GM18520 (cell line): ENCODE results near the gene HIVEP1.
A peak's percentile ranks its signal among the peaks of the same experiment; 100 is the strongest.

Experiments
- ATAC-seq: cut with Tn5 transposase; IDR thresholded peaks from one replicate; pipeline ENCODE4 v1.9.1; 2021; ENCODE audit not compliant: unreplicated experiment

The HIVEP1 gene

DNA sequence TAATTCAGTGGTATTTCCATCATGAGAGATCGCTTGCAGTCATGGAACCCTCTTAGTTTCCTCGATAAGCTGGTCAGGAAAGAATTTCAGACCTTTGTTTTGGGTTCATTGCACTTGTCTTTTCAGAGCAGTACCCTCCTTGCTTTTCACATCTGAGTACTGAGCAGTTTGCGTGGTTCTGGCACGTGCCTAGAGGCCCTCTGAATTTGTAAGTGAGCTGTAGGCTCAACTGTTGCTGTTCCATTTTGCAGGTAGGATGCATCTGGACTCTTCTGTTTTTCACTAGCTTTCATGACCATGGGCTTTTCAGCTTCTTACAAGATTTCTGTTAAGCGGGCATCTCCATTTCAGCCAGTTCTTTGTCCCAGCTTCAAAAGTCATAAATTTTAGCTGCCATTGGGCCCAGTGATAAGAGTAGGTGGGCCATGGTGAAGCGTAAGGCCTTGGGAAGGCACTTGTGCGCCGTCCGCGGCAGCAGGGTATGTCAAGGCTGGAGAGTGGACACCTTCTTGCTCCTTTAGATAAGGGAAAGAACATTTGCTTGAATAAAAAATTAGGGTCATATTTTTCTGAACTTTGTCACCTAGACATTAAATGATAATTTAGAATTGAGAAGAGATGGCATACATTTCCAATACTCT, 35.8 kb downstream of the HIVEP1 start:
- ATAC-seq: no peak

DNA sequence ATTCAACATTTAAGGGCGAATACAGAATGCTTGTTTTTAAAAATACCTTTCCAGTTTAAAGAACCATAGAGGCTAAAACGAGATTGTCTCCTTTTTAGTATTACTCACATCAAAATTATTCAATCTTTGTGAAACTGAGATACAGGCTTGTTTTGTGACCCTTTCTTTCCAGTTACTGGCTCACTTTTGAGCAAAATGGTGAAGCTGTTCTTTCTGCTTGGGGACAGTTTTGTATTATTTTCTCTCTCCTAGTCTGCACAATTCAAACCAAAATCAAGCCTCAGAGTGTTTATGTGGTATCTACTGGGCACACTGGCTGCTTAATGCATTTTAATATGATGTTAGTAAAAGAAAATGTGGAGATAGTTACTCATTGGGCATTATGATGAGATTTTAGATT, 36.5 kb downstream of the HIVEP1 start:
- ATAC-seq: no peak

DNA sequence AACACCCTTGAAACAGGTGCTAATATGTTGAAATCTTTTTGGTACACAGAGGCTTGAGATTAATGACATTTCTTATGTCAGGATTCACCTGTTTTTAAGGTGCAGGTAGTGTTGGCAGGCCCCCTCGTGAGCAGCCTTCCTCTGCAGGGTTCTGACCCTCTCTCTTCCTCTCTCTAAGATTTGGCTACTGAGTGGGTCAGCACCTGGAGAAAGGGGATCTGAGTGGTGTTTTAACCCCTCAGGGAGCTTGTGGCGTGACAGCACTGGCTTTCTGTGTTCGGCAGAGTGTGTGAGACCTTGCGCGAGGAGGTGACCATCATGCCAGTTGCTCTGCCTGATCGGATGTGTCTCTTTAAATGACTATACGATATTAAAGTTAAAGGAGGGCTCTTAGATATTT, 37.1 kb downstream of the HIVEP1 start:
- ATAC-seq: peak; percentile 25

DNA sequence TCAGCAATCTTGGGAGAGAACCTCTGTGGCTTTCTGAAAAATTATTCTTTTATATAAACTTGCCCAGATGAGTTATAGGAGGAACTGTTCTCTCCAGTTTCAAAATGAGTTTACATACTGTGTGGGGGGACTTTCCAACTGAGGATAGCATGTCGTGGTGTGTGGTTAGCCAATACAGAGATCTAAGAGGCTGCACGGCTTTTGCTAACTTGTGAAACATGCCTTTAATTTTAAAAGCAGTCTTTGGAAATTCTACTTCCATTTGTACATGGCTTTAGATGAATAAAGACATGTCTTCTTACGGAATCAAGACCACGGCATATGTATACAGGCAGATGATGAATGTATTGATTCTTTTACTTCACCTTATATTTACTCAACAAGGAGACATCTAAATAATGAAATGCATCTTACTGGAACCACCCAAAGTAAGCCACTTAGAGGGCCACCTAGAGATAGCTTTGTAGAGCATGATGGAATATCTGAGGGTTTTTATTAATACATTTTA, 39.8 kb downstream of the HIVEP1 start:
- ATAC-seq: peak; percentile 53

DNA sequence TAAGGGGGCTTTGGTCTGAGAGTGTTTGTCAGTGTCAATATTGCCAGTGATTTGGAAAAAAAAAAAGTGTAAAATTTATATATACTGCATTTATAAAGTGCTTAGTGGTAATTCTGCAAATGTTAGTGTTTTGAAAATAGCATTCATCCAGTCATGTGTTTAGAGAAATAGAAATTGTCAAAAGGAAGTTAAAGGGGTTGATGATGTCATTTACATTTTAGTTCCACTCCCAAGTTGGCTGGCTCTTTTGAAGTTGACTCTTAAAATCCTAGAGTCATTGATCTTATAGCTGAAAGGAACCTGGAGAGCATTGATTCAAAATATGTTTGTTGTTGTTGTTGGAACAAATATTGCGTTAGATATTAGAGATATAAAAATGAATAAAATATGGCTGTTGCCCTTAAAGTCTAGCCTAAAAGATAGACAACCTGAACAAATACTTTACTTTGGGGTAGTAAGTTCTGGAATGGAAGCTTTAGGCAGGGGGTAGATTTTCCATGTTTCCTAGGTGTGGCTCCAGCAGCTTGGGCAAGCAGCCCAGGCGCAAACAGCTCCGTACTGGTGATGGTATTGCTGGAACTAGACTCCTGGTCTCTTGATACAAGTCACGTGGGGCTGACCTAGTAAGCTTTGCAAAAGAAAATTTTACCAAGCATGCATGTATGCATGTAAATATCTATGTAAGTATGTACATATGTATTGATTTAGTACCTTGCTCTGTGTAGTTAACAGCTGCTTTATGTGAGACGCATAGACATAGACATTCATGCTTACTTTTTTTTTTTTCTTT, 46.3 kb downstream of the HIVEP1 start:
- no peak for ATAC-seq

DNA sequence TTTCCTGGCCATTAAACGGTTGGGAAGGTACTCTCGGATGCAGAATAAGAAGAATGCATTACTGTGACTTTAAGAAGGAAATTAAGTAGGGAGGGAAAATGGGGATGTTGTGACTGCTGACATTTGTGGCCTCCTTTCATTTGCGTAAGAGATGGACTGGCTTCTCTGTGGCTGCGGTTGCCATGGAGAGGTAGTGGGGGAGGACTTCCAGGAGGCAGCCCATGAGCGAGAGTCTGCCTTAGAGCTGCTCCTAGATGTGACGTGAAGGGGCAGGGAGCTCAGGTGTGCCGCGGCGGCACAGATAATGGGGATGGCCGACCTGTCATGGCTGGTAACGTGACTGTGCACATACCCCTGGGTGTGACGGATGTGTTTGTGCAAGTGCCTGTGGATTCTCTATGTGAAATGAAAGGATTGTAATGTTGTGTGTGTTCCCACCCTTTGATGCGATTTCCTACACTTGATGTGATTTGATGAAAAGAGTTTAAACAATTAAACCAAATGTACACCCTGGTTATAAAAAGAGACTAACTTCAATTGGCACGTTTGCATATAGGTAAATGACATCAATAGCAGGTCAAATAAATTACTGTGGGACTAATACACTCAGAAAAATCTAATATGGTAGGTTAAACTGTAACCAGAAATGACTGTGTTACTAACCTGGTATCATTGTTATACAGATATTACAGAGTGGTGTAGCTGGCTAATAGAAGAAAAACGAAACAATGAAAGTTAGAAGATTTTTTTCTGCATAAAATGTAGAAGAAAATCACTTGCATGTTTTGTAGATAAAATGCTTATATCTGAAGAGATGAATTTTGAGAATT, 48.9 kb downstream of the HIVEP1 start:
- ATAC-seq: peak; percentile 71

DNA sequence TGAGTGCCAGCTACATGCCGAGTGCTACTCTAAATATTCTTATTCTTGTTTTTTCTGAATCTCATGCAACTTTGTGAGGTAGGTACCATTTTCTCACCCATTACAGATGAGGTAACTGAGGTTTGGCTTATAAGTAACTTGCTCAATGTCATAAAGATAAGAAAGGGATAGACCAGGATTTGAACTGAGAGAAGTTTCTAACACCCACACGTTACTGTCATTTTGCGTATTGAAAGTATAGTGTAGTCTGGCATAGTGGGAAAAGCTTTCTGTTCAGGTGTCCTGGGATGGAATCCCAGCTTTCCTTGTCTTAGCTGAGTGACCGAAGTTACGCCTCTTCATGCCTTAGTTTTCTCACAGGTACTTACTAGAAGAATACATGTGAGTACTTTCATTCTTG, 50.5 kb downstream of the HIVEP1 start:
- no peak for ATAC-seq

DNA sequence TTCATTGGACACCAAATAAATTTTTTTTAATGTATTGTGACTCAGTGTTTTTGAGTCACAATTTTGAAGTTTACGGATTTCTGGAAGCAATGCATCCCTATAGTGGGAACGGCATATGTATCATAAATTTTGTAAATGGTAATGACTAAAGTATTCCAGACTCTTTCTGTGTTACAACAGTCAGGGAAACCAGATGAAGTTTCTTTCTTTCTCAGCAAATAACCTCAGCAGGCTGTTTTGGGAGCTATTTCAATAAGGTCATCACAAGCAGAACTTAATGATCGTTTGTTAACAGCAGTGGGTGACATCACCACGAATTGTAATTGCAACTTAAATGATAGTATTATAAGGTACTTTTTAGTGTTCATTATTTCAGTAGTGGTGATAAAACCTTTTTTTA, 52.0 kb downstream of the HIVEP1 start:
- no peak for ATAC-seq

DNA sequence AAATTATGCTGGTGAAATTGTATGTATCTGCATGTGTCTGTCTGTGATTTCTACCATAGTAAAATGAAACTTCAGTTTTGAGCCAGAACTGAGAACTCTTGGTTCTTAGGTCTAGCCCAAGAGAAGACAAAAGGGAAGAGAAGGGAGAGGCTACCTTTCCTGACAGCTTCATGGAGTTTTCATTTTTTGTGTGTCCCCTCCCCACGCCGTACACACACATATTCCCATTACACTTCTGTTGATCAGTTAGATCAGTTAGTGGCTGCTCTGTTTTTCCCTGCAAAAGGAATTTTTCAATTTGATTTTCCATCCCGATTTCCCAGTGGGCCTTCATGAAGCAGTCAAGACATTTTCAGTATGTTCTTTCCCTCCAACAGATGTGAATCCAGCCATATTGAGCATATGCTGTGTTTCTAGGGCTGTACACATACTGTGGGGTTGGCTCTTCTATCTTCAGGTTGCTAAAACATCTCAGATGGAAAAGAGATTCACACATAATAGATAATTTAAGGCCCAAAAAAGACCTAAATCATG, 52.5 kb downstream of the HIVEP1 start:
- no peak for ATAC-seq

DNA sequence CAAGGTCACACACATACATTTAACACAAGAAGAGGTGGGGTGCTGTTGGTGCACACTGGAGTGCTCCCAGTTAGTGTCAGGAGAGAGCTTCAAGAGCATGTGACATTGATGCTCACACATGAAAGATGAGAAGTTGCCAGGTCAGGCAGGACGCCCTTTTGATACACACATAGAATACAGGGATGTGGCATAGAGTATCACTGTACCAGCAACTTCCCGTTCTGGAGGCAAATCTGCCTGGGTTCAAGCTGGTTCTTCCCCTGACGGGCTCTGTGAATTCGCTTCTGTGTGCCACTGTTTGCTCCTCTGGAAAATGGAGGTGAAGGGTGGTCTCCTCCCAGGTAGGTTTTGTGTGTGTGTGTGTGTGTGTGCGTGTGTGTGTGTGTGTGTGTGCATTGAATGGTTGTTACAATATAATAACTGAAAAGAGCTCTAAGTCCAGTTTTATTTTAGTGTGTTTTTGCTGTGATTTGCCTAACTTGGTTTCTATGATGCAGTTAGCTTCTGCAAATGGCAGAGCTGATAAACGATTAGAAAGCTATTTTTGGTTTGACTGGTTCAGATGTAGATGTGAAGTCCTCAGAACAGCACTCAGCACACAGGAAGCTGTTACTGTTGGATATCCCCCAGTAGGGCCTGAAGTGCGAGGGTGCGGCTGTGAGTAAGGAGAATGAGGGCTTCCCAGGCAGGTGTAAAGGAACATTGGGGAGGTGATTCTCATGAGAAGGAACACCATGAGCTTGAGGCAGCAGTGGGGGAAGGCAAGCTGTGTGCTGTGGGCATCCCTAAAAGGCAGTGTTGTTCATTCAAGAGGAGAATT, 53.4 kb downstream of the HIVEP1 start:
- peak; percentile 28 for ATAC-seq

DNA sequence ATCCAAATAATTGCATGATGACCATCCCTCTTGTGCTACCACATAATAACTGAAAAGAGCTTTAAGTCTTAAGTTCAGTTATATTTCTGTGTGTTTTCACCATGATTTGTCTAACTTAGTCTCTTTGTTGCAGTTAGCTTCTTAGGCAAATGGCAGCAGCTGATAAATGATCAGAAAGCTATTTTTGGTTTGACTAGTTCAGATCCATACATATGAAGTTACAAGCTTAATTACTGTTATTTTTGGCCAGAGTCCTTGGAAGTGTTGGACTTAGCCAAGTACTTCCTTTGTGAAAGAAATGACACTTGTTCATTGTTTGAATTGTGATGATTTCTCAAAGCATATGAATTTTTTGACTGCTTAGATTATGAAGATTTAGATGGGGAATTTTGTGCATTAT, 54.2 kb downstream of the HIVEP1 start:
- no peak for ATAC-seq

DNA sequence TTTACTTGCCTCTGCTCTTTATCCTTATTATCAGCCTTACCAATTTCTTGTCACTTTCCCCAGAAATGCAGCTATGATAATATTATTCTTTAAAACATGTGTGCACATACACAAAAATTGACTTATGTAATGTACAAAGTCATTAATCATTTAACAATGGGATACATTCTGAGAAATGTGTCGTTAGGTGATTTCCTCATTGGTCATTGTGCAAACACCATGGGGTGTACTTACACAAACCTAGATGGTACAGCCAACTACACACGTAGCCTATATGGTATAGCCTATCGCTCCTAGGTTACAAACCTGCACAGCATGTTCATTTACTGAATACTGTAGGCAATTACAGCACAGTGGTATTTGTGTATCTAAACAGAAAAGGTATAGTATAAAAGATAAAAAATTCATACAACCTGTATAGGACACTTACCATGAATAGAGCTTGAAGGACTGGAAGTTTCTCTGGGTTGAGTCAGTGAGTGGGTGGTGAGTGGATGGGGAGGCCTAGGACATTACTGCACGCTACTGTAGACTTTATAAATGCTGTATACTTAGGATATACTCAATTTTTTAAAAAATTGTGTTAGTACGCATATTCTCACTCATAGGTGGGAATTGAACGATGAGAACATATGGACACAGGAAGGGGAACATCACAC, 56.9 kb downstream of the HIVEP1 start:
- no peak for ATAC-seq

DNA sequence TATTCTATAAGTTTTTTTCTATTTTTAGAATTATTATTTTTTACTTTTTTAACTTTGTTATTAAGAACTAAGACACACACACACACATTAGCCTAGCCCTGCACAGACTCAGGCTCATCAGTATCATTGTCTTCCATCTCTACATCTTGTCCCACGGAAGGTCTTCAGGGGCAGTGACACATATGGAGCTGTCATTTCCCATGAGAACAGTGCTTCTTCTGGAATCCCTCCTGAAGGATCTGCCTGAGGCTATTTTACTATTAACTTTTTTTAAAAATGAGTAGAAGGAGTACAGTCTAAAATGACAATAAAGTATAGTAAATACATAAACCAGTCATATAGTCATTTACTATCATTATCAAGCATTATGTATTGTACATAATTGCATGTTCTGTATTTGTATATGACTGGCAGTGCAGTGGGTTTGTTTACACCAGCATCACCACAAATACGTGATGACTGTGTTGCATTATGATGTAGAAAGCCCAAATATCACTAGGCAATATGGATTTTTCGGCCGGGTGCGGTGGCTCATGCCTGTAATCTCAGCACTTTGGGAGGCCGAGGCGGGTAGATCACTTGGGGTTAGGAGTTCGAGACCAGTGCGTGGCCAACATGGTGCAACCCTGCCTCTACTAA, 57.9 kb downstream of the HIVEP1 start:
- no peak for ATAC-seq

DNA sequence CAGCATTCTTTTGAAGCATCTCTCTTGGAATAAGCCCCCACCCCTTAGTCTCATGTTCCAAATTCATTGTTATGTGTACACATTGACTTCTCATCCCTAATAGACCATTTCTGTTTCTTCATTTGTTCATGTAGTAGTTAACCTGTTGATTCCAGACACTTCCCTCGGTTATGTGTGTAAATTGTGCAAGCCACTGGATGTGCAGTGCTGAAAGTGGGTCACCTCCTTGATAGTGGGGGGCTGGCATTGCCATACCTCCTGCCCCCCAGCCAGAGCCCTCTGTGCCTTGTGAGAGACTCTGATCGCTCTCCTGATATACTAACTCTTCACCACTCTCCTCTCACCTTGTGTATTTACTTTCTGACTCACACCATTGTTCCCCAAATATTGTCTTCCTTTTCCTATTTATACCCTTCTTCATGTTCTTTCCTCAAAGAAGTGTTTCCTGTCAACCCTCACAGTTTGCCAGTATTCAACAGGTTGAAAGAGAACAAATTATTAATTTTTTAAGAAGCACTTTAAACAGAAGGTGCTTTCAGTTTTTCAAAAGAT, 59.0 kb downstream of the HIVEP1 start:
- no peak for ATAC-seq

DNA sequence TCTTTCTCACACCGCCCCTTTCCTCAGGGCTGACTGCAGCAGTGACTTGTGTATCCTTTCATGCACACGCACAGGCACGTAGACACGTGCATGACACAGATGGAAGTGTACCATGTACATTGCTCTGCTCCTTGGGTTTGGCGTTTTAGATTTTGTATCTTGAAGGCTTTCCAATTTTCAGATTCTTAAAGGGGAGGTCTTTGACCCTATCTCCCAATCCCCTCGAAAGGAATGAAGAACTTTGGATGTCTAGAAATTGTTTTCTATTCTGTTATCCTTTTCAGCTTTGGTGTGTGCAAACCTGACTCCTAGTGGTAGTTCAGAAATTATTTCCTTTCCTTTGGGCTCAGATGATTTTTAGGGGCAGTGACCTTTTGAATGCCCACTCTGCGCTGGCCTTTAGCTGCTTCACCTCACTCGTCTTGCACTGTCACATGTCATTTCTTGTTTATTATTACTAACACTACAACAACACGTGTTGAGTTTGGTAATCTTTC, 63.0 kb downstream of the HIVEP1 start:
- ATAC-seq: no peak

DNA sequence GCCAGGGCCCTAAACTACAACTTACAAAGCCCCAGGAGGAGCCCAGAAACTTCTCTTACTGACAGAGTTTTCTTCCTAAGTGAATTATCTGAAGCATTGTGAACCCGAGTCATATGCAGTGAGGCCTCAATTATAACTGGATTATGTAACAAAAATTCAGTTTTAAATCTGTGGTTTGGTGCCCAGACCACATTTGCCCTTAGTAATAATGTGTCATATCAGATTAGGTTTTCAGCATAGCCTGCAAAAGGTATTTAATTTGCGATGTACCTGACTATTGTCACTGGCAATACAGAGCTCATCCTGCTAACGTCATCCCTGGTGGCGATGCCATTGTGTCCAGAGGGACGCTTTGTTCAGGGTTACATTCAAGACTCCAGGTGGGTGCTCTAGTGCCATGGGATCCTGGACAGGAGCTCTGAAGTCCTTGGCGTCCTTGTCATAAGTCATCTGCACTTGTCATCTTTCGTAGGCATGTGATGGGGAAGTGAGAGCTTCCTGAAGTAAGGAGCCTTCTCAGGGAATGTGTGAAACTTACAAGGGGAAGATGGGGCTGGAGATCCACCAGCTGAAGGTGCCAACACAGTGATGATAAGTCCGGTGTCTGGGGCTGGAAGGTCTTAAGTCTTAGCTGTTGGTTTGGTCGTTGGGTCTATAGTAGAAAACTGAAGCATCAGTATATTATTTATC, 65.1 kb downstream of the HIVEP1 start:
- ATAC-seq: no peak

DNA sequence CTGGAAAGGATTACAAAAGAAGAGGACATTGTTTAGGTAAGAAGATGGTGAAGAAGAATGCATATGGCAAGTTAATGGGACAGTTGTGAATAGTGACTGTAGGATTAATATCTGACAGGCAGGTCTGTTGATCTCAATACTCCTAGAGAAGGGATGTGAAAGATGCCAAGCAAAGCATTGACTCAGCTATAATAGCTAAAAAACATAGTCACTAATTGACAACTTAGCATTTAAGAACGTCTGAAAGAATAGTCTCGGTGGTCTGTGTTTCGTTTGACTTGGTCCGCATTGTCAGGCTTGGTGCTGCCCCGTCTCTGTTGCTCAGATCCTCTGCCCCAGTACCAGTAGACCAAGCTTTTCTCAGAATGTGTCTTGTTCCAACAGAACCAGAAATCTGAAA, 65.9 kb downstream of the HIVEP1 start:
- no peak for ATAC-seq

DNA sequence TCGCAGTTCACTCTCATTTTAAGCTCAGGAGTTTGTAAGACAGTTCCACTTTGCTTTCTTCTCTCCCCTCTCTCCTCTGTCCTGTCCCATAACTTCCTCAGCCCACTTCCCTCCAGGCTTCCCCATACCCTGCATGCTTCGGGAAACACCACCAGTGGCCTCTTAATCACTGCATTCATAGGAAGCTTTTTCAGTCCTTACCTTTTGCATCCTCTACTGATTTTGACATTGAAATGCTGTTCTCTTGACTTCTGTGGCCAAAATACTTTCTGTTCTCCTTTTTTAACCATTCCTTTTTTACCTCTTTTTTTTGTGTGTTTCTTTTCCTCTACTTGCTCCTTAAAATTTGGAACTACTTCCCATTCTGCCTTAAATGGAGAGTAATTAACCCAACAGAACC, 69.7 kb downstream of the HIVEP1 start:
- ATAC-seq: no peak
